PC-9 (cell line): ENCODE measurements around the gene KLRC3. TPM values are rescaled to one million over a fixed set of nuclear protein-coding genes. Genes with fewer than 3 reads are reported as not detected.
"Not testable (repeated sequence)": the region's sequence is repeated elsewhere in the genome, so short reads cannot be mapped to it uniquely, and the experiment has no call there.

Source experiments
- BruUV-seq: library from RNA; stranded (reverse); fragments of 400-500 nt; replicated peaks from 2 replicates; lab custom pipeline; 2021; lab: Mats Ljungman, UMichigan
- CTCF ChIA-PET: fragments of 300-600 bp; sonication (Branson Sonifier 250); formaldehyde crosslinking; loops from one replicate; lab custom pipeline; 2022; ENCODE audit warnings: antibody characterized with exemption; lab: Charles Lee
- POLR2A ChIA-PET: fragments of 300-600 bp; sonication (Branson Sonifier 250); formaldehyde crosslinking; loops from one replicate; lab custom pipeline; 2022; ENCODE audit warnings: antibody characterized with exemption; ENCODE audit not compliant: unreplicated experiment; lab: Charles Lee
- DNase-seq, 2 experiments: peaks; one replicate each; pipeline versions ENCODE4 v3.0.0 to v3.0.0-alpha.2; 2015 to 2022; ENCODE audit warnings: mixed read lengths in 1 of 2
- H2AFZ ChIP-seq: fragments of 200-600 bp; sonication (generic); 2 replicates; pipeline ENCODE4 v1.8.1; 2017; ENCODE audit warnings: antibody characterized with exemption
- H3F3A ChIP-seq: fragments of 200-600 bp; sonication (generic); 2 replicates; pipeline ENCODE4 v1.8.1; 2017; ENCODE audit warnings: antibody characterized with exemption, mild to moderate bottlenecking, low read depth; ENCODE audit not compliant: insufficient read depth
- H3K27ac ChIP-seq: fragments of 200-600 bp; sonication (generic); 2 replicates; pipeline ENCODE4 v1.6.1; 2016; ENCODE audit warnings: mixed run types
- H3K27me3 ChIP-seq: fragments of 200-600 bp; sonication (generic); 2 replicates; pipeline ENCODE4 v1.6.1; 2016; ENCODE audit warnings: low read depth, mixed run types; ENCODE audit not compliant: insufficient read depth
- H3K36me3 ChIP-seq: fragments of 200-600 bp; sonication (generic); 2 replicates; pipeline ENCODE4 v1.6.1; 2016; ENCODE audit warnings: low read depth, mixed run types
- H3K4me1 ChIP-seq: fragments of 200-600 bp; sonication (generic); replicated peaks from 2 replicates; pipeline ENCODE4 v1.6.1; 2016; ENCODE audit warnings: mixed run types; ENCODE audit not compliant: insufficient read depth
- H3K4me2 ChIP-seq: fragments of 200-600 bp; sonication (generic); 2 replicates; pipeline ENCODE4 v1.6.1; 2017; ENCODE audit warnings: mixed run types
- H3K4me3 ChIP-seq: fragments of 200-600 bp; sonication (generic); 2 replicates; pipeline ENCODE4 v1.6.1; 2016; ENCODE audit warnings: mixed run types
- H3K79me2 ChIP-seq: fragments of 200-600 bp; sonication (generic); 2 replicates; pipeline ENCODE4 v1.6.1; 2017; ENCODE audit warnings: low read depth, mixed run types
- H3K9me2 ChIP-seq: fragments of 200-600 bp; sonication (generic); 2 replicates; pipeline ENCODE4 v1.8.1; 2017; ENCODE audit warnings: mild to moderate bottlenecking; ENCODE audit not compliant: insufficient read depth
- H3K9me3 ChIP-seq: fragments of 200-600 bp; sonication (generic); 2 replicates; pipeline ENCODE4 v1.8.1; 2016; ENCODE audit warnings: low read depth; ENCODE audit not compliant: insufficient read depth
- H4K20me1 ChIP-seq: fragments of 200-600 bp; sonication (generic); 2 replicates; pipeline ENCODE4 v1.8.1; 2017; ENCODE audit not compliant: insufficient read depth
- EZH2 ChIP-seq: fragments of 200-600 bp; sonication (generic); IDR thresholded peaks from 2 replicates; pipeline ENCODE4 v1.8.0; 2017; ENCODE audit warnings: antibody characterized with exemption, low read depth
- intact Hi-C: fragments of 100-400 bp; cut with micrococcal nuclease; formaldehyde crosslinking; loops from one replicate; pipeline ENCODE4 v1.10.0; 2022; ENCODE audit not compliant: unreplicated experiment
- total RNA-seq: library from RNA; stranded (reverse); gene quantifications from 2 replicates; pipeline ENCODE4 v1.2.3, GENCODE V29; 2021
- TF ChIP-seq, protein P1 (sequence below): fragments of 200-600 bp; sonication (generic); conservative IDR thresholded peaks from 2 replicates; pipeline ENCODE4 v1.6.1; 2017; ENCODE audit warnings: mixed run types, antibody characterized with exemption, mild to moderate bottlenecking, moderate library complexity

KLRC3 gene
- total RNA-seq, 1 experiment from 2014 or later: not detected

DNA sequence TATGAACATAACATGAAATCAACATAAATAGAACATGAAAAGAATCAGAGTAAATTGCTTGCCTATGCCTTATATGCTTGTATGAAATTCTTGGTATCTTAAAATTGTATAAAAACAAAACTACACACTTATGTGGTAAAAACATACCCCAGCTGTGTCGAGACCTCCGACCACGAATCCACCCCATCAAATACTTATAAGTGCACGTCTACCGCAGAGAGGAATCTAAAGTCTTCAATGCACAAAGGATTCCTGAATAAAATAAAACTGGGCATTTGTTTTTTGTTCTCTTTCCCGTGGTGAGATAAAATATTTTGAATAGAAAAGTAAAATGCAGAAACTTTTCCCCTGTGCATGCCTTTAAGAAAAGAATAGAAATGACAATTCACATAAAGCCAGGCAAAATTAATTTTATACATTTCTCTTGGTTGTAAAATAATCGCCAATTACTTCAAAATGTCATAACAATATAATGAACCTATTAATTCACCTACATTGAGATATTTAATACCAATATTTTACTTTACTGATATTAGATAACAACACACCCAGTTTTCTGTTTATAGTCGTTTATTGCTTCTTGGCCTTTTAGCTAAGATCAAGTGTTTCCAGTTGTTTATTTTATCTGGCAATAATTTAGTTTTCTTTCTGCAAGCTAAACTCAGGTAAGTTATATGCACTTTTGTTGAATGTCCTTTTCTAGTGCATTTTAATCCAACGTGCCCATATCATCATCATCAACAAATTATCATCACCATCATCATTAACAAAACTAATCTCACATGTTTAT lies 31.6 kb downstream of the KLRC3 start:
- H3K27me3 ChIP-seq: no peaks in the 10 kb centered on the region
- POLR2A ChIA-PET: no interaction called here
- peaks cover 3% of the 10 kb centered on the region; the same call in 1 of the 2 replicates for H3K9me3 ChIP-seq
- H3K9me2 ChIP-seq: no peaks in the 10 kb centered on the region
- intact Hi-C loops: no loop called here
- no TSS peak for BruUV-seq
- no peak overlapping the region for H3K4me3 ChIP-seq
- peaks cover 13% of the 10 kb centered on the region for H3K4me1 ChIP-seq
- H3K36me3 ChIP-seq: no peaks in the 10 kb centered on the region
- no peak overlapping the region for H2AFZ ChIP-seq
- peaks cover 10% of the 10 kb centered on the region for H3F3A ChIP-seq
- H3K79me2 ChIP-seq: no peaks in the 10 kb centered on the region
- no peaks in the 10 kb centered on the region for H4K20me1 ChIP-seq
- TF ChIP-seq, protein P1, sequence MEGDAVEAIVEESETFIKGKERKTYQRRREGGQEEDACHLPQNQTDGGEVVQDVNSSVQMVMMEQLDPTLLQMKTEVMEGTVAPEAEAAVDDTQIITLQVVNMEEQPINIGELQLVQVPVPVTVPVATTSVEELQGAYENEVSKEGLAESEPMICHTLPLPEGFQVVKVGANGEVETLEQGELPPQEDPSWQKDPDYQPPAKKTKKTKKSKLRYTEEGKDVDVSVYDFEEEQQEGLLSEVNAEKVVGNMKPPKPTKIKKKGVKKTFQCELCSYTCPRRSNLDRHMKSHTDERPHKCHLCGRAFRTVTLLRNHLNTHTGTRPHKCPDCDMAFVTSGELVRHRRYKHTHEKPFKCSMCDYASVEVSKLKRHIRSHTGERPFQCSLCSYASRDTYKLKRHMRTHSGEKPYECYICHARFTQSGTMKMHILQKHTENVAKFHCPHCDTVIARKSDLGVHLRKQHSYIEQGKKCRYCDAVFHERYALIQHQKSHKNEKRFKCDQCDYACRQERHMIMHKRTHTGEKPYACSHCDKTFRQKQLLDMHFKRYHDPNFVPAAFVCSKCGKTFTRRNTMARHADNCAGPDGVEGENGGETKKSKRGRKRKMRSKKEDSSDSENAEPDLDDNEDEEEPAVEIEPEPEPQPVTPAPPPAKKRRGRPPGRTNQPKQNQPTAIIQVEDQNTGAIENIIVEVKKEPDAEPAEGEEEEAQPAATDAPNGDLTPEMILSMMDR: no peak
- no peak for TF ChIP-seq EZH2
- H3K27ac ChIP-seq: no peak overlapping the region
- no peak overlapping the region for H3K4me2 ChIP-seq
- no peak for DNase-seq
- CTCF ChIA-PET: interaction anchor here (0.6 kb wide), 1 partner anchor 22 kb away, joined by 17 read pairs; no protein-coding TSS in a partner anchor

DNA sequence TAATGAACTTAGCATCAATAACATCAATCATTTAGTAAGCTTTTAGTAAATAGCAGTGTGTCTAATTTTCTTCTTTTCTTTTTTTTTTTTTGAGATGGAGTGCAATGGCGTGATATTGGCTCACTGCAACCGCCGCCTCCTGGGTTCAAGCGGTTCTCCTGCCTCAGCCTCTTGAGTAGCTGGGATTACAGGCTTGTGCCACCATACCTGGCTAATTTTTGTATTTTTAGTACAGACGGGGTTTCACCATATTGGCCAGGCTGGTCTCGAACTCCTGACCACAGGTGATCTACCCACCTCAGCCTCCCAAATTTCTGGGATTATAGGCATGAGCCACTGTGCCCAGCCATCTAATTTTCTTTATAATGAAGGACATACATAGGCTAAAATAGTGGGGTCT lies 32.9 kb downstream of the KLRC3 start:
- H3K27ac ChIP-seq, H3K4me1 ChIP-seq, H2AFZ ChIP-seq, intact Hi-C loops, H3F3A ChIP-seq, DNase-seq, H3K4me3 ChIP-seq, H4K20me1 ChIP-seq, BruUV-seq, H3K79me2 ChIP-seq, H3K36me3 ChIP-seq, H3K4me2 ChIP-seq, H3K9me3 ChIP-seq, POLR2A ChIA-PET, H3K9me2 ChIP-seq, H3K27me3 ChIP-seq: not testable (repeated sequence)
- CTCF ChIA-PET: interaction anchor here (0.6 kb wide), 1 partner anchor 245 kb away, joined by 4 read pairs; no protein-coding TSS in a partner anchor

DNA sequence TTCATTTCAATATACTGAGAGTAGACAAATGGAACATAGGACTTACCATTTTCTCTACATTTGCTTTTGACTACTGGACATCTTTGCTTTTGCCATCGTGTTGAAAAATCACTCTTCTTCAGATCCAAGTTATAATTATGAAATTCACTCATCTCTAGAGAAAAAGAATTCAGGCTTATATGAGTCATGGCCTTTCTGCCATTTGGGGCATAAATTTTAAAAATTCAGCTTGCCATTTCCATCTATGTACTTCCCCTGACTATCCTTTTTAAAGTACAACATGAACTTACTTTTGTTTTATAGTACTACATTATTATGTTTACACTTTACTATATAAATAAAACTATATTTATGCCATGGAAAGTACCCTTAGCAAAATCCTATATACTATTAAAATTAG lies 33.5 kb downstream of the KLRC3 start:
- Histone ChIP-seq H3K27ac (no peak overlapping the region), H3K4me1 (peaks cover under 1% of the 10 kb centered on the region), H3K27me3 (no peaks in the 10 kb centered on the region), H3K9me2 (no peaks in the 10 kb centered on the region), H4K20me1 (no peaks in the 10 kb centered on the region), H3K79me2 (no peaks in the 10 kb centered on the region), H3K36me3 (no peaks in the 10 kb centered on the region), H3F3A (peaks cover 2% of the 10 kb centered on the region; the same call in 1 of the 2 replicates), H2AFZ (no peak overlapping the region), H3K4me3 (no peak overlapping the region), H3K4me2 (no peak overlapping the region), H3K9me3 (peaks cover 3% of the 10 kb centered on the region; the same call in 1 of the 2 replicates)
- CTCF ChIA-PET: interaction anchor here (0.6 kb wide), 1 partner anchor 244 kb away, joined by 4 read pairs; no protein-coding TSS in a partner anchor
- intact Hi-C loops: no loop called here
- DNase-seq: no peak
- TF ChIP-seq, protein P1: no peak
- no peak for TF ChIP-seq EZH2
- POLR2A ChIA-PET: no interaction called here
- no TSS peak for BruUV-seq
